Stimulated activated CD8-positive, alpha-beta memory T cell treated with anti-CD3 and anti-CD28 coated beads, Interleukin-4, amount 100 ng/mL, for 48 hours (primary cell): ENCODE measurements around the gene HINFP.
"Not testable (repeated sequence)": the region's sequence is repeated elsewhere in the genome, so short reads cannot be mapped to it uniquely, and the experiment has no call there.

ENCODE experiments used
- DNase-seq: peaks from one replicate; pipeline ENCODE4 v3.0.0-alpha.2; 2020

The HINFP gene

DNA sequence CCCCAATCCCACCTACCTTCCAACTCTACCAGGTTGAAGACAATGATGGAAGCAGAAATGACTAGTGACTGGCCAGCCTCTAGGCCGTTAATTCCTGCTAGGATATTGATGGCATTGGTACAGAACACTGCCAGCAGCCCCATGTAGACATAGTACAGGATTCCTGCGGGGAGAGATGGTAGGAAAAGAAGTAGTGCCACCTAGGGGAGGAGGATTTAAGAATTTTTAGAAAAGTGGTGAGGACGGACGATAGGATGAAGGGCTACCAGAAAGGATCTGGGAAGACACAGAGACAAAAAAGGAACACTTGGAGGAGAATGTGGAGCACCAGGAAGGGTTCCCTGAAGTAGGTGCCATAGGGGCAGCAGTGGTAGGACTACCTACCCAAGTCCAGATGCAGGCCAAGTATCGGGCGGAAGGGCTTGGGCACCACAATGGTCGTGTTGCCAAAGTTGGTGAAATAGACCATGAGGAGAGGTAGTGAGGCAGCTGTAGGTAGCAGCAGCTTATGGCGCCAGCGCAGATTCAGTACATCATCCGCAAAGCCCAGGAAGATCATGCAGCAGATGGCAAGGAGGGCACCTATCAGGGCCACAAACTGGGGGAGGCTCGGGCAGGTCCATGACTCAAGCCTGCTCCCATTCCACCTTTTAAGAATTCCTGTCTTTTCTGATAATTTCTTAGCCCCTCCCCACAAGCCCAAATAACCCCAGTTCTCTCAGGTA is 21.0 kb upstream of the HINFP start:
- DNase-seq = no peak

DNA sequence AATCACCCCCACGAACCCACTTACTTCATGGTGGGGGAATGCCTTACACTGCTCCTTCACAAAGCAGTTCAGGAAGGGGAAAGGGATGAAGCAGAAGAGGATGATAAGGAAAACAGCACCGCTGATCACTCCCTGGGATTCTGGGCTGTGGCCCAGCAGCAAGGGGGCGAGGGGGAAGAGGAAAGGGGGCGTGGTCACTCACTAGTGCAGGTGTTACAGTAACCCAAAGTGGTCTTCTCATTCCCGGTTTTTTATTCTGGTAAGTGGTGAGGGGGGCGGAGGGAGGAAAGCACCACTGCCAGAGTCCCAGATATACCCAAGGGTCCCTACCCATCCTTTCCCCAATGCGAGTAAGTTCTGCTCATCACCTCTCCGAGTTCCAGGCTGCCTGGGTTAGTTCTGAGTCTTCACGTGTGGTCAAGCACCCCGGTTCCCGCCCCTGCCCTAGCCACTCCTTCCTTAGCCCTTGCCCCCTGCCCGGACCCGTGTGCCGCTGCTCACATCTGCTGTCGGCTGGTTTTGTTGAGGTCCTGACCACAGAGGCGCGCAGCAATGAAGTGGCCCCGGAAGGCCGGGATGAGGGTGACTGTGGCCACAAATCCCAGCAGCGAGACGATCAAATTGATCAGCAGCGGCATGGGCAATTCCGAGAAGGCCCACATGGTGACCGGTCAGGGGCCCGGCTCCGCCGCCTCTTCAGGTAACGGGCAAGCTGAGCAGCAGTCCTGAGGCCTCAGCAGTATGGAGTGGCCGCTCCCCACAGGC is 20.2 kb upstream of the HINFP start:
- no peak for DNase-seq

DNA sequence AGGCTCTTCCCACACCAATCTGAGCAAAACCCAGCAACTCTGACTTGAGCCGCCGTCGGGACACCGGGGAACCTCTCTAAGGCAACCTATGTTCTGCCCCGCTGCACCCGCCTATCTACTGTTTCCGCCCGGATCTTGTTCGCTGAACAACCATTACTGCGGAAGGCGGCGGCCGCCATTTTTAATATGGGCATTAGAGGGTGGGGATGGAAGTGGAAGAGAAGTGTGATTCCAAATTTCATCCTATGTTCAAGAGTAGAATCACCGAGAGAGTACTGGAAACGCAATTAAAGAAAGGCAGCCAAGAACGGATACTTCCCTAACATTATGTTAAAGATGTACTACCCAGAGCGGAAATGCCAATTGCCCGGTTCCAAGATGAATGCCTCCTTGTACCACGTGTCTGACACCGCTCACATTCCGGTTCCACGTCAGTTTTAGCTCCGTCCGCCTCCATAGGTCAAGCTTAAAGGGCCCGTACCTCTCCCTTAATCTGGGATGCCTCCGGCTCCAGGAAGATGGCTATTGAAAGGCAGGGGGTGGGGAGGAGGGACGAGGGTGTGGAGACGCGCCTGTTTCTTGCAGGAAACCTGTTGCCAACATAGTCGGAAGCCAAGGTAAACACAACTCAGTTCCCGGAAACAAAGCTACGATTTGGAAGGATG is 19.5 kb upstream of the HINFP start, which contains the start of gene DPAGT1:
Gene DPAGT1, minus strand, starts transcription at position 95 of the 665 bp plus-strand sequence. CDS start 198 bp downstream, outside the sequence.
- peak; percentile 90 for DNase-seq

DNA sequence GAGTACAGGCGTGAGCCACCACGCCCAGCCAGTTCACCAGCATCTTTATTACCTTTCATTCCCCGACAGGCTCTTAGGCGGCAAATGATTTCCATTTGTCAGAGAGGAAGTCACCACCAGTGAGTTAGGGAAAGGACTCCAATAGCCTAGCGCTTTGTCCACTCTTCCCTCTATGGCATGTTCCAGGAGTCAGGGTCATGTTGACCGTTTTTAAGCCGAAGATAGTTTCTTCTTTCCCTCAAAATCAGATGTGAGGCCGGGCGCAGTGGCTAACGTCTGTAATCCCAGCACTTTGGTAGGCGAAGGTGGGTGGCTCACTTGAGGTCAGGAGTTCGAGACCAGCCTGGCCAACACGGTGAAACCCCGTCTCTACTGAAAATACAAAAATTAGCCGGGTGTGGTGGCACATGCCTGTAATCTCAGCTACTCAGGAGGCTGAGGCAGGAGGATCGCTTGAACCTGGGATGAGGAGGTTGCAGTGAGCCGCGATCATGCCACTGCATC is 18.2 kb upstream of the HINFP start:
- not testable (repeated sequence) for DNase-seq

DNA sequence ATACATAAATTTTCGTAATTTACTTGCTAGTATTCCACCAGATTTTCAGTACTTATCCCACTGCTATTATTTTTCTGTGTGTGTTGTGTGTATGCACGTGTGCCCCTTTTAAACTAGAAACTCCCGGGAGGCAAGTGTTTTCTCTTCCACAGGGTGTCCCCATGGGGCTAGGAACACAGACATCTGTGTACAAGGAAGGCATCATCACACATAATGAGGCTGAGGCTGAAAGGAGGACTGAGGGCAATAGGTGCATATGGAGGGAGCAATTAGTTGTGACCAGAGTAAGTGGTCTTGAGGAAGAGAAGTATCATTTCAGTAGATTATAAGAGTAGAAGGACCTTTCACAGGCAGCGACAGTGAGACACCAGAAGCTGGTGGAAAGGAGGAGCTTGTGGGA is 17.6 kb upstream of the HINFP start:
- no peak for DNase-seq

DNA sequence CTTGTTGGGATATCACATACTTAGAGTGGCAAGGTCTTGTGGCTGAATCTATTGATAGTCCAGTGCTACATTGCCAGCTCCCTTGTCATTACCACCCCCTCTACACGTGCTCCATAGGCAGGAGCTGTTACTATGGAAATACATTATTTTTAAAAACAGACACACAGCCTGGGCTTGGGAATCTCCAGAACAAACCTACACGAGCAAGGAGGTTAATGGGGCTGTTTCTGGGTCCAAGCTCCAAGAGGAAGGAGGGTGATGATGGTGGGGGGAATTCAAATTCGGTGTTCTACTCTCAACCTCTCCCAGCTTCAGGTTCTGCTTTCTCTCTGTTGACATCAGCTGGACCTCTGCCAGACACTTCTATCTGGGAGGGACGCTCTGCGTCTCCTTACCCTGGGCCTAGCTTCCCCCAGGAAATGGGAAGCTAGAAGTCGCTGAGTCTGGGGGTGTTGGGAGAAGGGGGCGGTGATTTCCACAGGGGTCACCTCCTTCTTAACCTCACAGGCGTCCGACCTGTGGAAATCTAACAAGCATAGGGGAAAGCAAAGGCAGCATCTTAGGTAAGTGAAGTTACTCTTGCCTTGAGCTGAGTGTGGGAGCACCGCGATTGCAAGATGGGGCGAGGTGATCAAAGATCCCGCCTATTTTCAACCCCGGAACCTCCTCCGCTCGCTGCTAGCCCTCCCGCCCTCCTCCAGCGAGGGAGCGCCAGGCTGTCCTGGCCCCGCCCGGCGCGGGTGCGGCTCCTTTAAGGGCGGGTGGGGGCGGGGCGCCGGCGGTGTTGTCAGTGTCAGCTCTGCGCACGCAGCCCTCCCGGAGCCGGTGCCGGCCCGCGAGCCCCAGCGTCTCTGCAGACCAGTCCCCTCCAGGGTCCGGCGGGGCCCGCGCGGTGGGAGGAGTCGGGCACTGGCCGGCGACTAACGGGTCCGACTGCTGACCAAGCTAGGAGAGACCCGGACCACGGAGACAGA is 14.5 kb upstream of the HINFP start, which contains the start of gene C2CD2L:
Gene C2CD2L, plus strand, starts transcription at position 781 of the 974 bp plus-strand sequence. CDS start 398 bp downstream, outside the sequence.
- peak; percentile 90 for DNase-seq

DNA sequence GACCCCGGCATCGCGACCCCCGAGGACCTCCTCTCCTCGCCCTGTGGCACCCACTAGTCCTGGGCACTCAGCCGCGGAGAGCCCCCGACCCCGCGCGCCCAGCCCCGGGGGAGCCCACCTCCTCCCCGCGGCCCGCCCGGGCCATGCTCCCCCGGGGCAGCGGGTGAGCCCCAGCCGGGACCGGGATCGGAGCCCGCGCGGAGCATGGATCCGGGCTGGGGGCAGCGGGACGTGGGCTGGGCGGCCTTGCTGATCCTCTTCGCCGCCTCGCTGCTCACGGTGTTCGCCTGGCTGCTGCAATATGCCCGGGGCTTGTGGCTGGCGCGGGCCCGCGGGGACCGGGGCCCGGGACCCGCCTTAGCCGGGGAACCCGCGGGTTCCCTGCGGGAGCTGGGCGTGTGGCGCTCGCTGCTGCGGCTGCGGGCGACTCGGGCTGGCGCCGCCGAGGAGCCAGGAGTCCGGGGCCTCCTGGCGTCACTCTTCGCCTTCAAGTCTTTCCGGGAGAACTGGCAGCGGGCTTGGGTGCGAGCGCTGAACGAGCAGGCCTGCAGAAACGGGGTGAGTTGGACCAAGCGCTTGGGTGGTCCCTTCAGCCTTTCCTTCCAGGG is 13.7 kb upstream of the HINFP start:
- no peak for DNase-seq

DNA sequence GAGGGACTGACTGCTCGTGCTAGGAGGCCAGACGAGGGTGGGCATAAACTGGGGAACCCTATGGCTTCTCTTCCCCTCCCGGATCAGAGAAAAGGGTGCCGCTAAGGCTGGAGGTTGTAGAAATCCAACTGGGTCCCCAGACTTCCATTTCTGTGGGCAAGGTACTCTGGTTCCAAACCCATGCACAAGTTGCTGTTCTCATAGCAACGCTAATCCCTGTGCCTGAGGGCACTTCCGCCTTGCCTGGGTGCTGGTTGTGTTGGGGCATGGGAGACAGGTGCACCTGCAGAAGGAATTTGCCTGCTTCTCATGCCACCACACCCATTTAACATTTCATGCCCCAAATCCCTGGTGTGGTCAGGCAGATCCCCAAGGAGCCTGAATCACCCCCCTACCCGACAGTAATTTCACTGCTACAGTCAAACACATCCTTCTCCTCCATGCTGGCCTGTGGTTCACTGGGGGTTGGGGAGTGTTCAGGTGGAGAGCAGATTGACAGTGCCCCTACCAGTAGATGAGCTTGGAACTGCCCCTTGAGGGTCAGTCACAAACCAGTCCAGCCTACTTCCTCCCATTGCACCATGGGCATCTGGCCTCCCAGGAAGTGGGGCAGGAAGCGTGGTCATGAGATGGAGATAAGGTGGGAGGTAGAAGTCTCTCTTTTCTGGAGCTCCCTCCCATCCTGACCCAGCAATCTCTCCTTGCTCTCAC is 13.1 kb upstream of the HINFP start:
- peak; percentile 49 for DNase-seq

DNA sequence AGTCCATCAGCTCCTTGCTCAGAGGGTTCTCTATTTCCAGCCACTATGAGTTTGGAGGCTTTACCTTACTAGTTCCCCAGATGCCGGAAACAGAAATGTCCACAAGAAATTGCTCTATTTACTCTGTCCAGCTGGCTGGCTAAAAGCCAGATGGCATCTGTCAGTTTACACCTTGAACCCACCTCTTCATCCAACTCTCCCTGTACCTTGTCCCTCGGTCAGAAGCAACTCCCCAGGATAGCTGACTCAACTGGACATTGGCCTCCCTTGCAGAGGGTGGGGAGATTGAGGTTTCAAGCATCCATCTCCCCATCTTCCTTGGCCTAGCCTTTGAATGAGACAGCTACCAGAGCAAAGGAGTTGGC is 12.5 kb upstream of the HINFP start:
- DNase-seq = no peak

DNA sequence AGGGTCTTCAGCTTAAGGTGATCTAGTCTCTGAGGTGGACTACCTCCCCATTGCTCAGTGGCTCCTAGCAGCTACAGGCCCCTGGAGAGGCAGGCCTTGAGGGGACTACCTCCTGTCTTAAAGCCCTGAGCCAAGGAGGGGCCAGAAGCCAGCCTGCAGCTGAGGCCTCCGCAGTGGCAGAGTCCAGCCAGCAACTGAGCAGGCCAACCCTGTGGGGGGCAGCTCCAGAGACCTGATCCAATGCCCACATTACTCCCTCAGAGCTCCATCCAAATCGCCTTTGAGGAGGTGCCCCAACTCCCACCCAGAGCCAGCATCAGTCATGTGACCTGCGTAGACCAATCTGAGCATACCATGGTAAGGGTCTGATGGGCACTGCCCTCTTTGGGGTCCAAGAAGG is 11.5 kb upstream of the HINFP start:
- no peak for DNase-seq

DNA sequence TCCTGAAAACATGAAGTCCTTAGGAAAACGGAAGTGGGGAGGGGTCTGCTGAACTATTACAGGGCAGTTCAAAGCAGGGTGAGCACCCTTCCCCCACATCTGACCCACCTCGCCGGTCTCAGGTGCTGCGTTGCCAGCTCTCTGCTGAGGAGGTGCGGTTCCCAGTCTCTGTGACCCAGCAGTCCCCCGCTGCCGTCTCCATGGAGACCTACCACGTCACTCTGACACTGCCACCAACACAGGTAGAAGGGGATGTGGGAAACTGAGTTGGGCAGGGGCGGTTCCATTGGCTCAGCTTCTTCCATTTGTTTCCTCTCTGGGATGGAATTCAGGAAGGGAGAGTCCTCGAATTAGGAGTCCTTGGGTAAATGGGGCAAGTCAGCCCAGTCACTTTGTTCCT is 10.9 kb upstream of the HINFP start:
- no peak for DNase-seq

DNA sequence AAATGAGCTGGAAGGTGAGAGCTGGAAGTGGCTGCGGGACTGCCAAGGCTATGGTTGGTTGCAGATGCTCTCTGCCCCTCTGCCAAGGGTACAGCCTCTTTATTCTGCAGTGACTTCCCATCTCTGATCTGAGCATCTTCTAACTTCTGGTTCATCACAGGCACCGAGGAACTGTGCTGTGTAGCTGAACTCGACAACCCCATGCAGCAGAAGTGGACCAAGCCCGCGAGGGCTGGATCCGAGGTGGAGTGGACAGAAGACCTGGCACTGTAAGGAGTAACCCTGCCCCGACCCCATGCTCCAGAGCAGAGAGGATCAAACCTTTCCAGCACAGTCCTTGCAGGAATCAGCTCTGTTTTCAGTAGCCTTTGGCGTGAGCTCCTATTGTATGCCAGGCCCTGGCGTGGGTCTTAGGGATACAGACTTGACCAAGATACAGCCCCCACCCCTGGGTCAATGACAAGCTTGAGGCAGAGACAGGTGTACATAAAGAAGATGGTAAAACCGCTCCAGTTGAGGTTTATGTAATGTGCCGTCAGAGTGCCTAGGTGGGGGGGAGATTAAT is 9.9 kb upstream of the HINFP start:
- DNase-seq = no peak

DNA sequence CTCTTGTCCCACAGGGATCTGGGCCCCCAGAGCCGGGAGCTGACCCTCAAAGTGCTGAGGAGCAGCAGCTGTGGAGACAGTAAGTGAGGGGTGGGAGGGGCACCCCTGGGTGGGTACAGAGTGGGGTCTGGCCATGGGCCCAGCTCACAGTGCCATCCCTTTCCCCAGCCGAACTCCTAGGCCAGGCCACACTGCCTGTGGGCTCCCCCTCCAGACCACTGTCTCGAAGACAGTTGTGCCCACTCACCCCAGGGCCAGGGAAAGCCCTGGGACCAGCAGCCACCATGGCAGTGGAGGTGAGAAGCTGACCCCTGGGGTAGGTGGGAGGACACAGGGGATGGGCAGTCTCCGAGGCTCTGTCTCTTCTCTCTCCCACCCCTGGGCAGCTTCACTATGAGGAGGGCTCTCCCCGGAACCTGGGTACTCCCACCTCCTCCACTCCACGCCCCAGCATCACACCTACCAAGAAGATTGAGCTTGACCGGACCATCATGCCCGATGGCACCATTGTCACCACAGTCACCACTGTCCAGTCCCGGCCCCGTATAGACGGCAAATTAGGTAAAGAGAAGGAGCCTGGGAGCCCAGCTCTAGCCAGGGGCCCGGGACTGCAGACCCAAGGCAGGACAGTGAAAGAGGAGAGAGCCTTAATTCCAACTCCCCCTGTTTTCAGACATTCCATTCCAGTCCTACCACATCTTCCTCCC is 8.9 kb upstream of the HINFP start:
- no peak for DNase-seq

DNA sequence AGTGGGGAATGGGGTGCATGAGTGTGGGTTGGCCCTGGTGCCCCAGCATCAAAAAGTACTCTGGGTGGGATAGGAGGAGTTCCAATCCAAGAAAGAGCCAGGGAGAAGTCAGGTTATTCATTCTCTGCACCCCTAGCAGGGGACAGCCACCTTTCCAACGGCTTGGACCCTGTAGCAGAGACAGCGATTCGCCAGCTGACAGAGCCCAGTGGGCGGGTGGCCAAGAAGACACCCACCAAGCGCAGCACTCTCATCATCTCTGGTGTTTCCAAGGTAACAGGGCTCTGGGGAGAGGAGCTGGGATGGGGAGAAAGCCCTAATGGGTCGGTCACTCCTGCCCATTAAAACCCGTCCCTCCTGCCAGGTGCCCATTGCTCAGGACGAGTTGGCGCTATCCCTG is 7.7 kb upstream of the HINFP start:
- no peak for DNase-seq

DNA sequence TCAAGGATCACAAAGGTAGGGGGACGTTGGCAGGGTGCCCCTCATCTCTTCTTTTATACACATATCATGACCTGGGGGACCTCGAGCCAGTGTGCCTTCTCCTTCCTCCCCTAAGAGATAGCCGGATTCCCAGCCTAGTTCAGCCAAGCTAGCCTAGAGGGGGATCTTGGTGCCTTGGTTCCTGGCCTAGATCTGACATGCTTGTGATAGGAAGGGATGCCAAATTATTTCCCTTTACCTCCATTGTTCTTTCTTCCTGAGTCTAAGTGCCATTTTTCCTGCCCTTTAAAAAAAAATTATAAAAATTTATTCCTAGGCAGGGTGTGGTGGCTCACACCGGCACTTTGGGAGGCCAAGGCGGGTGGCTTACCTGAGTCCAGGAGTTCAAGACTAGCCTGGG is 7.0 kb upstream of the HINFP start:
- no peak for DNase-seq

DNA sequence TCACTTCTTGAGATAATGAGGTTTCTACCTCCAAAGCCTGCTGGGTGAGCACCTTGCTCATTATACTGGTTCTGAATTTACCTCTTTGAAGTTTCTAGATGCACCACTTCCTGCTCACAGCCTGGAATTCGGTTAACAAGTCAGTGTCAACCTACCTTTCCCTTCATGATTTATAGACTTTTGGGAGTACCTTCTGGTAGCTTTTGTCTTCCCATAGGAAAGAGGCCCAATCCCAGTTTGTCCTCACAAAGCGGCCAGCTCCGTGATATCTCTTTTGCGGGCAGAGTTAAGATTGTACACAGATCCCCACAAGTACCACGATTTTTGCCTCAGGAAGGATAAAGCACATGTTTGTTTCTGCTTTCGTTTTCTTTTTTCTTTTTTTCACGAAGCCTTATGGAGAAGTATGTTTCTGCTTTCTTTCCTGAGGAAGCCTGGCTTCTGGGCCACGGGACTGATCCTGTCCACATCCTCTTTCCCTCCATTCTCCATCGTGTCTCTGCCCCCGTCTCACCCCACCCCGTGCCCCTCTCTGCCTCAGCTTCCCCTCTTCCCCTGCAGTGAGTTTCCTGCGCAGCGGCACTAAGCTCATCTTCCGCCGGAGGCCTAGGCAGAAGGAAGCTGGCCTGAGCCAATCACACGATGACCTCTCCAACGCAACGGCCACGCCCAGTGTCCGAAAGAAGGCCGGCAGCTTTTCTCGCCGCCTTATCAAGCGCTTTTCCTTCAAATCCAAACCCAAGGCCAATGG is 5.7 kb upstream of the HINFP start:
- DNase-seq = peak; percentile 40

DNA sequence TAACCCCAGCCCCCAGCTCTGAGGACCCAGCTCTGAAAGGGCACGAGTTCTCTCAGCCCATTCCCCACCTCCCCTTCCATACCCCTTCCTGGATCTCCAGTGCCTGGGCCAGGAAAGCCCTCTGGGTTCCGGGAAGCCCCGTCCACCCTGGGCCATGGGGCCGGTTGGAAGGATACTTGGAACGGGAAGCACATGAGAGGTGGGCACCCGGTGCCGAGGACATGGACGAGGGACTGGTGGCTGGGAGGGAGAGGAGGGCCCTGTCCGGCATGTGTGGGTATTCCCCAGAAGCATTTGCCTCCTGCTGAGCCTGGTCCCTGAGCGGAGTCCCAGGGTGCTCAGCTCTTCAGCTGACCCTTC is 5.2 kb upstream of the HINFP start:
- DNase-seq = no peak

DNA sequence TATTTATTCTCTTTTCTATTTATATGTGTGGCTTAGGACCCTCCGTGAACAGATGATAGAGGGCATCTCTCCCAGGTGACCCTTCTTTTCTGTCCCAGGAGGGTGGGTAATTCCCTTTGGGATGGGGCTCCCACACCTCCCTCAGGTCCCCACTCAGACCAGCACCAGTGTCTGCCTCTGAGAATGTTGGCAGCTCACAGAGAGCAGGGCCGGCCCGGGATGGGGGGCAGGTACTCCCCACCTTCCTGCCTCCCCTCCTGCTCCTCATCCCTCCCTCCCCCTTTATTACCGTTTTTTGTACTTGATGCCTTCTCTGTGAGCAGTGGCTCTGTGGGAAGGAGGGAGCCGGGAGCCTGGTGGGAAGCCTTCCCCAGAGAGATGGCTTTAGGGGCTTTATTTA is 4.8 kb upstream of the HINFP start:
- DNase-seq = no peak

DNA sequence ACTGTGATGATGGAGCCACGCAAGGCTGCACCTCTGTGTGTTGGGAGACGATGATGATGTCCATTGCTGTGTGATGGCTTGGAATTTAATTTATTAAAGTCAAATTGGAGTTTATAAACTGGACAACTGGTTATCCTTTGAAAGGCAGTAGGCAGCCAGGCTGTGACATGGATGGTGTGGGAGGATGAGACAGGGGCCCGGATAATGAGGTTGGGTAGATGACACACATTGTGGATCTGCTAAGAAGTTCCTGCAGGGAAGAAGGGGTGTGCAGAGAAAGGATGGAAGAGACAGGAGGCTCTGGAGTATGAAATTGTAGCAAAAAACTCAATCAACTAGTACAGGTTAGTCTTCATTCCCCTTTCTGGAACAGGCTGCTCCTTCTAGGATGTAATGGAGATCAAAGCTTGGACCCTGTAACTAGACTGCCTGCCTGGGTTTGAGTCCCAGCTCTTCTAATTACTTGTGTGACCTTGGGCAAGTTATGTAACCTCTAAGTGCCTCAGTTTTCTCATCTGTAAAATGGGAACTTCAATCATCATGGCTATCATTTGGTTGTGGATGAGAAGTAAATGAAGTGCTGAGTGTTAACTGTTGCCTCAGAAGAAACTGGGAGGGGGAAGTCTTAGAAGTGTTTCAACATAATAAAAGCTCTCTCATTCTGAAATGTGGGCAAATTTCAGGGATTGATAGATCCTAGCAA is 4.2 kb upstream of the HINFP start:
- DNase-seq = no peak
